Naive thymus-derived CD8-positive, alpha-beta T cell (primary cell): ENCODE results near the gene EIF5AL1. TPM values are rescaled to one million over a fixed set of nuclear protein-coding genes. Genes with fewer than 3 reads are reported as not detected.
A peak's percentile ranks its signal among the peaks of the same experiment; 100 is the strongest.
"Not testable (repeated sequence)": the region's sequence is repeated elsewhere in the genome, so short reads cannot be mapped to it uniquely, and the experiment has no call there.

Source experiments
- ATAC-seq, 2 donors: fragments of 150-1000 bp; cut with Tn5 transposase in 1 of 2; sonication (Bioruptor Pico), chemical (Tn5 transposase) in 1 of 2; 1 replicate in 1 of 2; 2 replicates in 1 of 2; pipeline ENCODE4 v1.10.0; 2021; ENCODE audit warnings: mild to moderate bottlenecking in 2 of 2, moderate library complexity in 2 of 2
- POLR2A ChIA-PET: fragments of 350-600 bp; sonication (Branson Sonifier 250); formaldehyde crosslinking; loops from one replicate; lab custom pipeline; 2021; ENCODE audit warnings: antibody characterized with exemption; lab: Charles Lee
- DNase-seq, 10 donors: peaks; one replicate each; pipeline versions ENCODE4 v3.0.0 to v3.0.0-alpha.2; 2020 to 2022
- H3K27ac Mint-ChIP-seq, 10 donors: one replicate each; pipeline ENCODE4 v1.8.0; 2020 to 2022; ENCODE audit warnings: mild to moderate bottlenecking in 10 of 10, mixed read lengths in 10 of 10, moderate library complexity in 4 of 10, inconsistent platforms in 1 of 10
- H3K27me3 Mint-ChIP-seq, 5 donors: one replicate each; pipeline ENCODE4 v1.8.0; 2021 to 2022; ENCODE audit warnings: mixed read lengths in 5 of 5
- H3K36me3 Mint-ChIP-seq, 3 donors: one replicate each; pipeline ENCODE4 v1.8.0; 2020 to 2022; ENCODE audit warnings: mixed read lengths in 3 of 3, mild to moderate bottlenecking in 2 of 3, inconsistent platforms in 1 of 3
- H3K4me1 Mint-ChIP-seq, 4 donors: one replicate each; pipeline ENCODE4 v1.8.0; 2021 to 2022; ENCODE audit warnings: mixed read lengths in 4 of 4
- H3K4me3 Mint-ChIP-seq, 10 donors: one replicate each; pipeline ENCODE4 v1.8.0; 2020 to 2022; ENCODE audit warnings: mild to moderate bottlenecking in 10 of 10, mixed read lengths in 10 of 10, moderate library complexity in 6 of 10, inconsistent platforms in 1 of 10
- H3K9me3 Mint-ChIP-seq, 9 donors: one replicate each; pipeline ENCODE4 v1.8.0; 2020 to 2022; ENCODE audit warnings: mixed read lengths in 9 of 9, mild to moderate bottlenecking in 3 of 9, inconsistent platforms in 1 of 9, moderate library complexity in 1 of 9
- polyA plus RNA-seq, 3 donors: library from polyadenylated mRNA; unstranded; fragments of 300-500 nt; fragmentation: Illumina TruSeq; gene quantifications; one replicate each; pipeline ENCODE4 v1.2.3, GENCODE V29; 2021
- total RNA-seq, 8 experiments: library from RNA in 2 of 8; stranded (reverse) in 2 of 8; gene quantifications; one replicate each; pipeline ENCODE4 v1.2.3 and lab custom pipeline; 2021 to 2026

EIF5AL1 gene
- total and polyA plus RNA-seq, 5 experiments from 2014 or later = 0.08 to 0.65 (median 0.52) TPM

GRCh38 chr10:79533142-79533902 is 21.0 kb downstream of the EIF5AL1 start:
- H3K27ac Mint-ChIP-seq, DNase-seq, H3K9me3 Mint-ChIP-seq, ATAC-seq, H3K4me1 Mint-ChIP-seq, POLR2A ChIA-PET, H3K36me3 Mint-ChIP-seq, H3K4me3 Mint-ChIP-seq, H3K27me3 Mint-ChIP-seq: not testable (repeated sequence)

- ATAC-seq, DNase-seq, POLR2A ChIA-PET, H3K9me3 Mint-ChIP-seq, H3K27ac Mint-ChIP-seq, H3K36me3 Mint-ChIP-seq, H3K4me3 Mint-ChIP-seq, H3K27me3 Mint-ChIP-seq, H3K4me1 Mint-ChIP-seq: not testable (repeated sequence)
Observed at GRCh38 chr10:79533903-79534175, 21.5 kb downstream of the EIF5AL1 start.

DNA sequence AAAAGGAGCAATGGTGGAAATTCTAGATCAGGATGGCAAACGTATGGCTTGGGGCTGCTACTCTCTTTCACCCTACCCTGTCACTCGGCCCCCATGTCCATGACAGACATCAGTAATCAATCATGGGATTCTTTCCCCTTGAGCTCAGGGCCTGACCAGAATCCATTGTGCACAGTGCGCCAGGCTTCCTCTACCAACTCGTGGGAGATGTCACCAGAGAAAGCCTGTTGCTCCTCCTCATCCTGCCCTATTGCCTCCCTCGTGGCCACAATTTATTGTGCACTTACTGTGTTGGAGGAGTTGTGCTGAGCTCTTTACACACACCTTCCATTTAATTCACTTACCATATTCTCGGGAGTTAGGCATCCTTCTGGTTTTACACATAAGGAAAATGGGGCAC is 26.0 kb downstream of the EIF5AL1 start:
- H3K36me3 Mint-ChIP-seq, POLR2A ChIA-PET, H3K27me3 Mint-ChIP-seq, H3K9me3 Mint-ChIP-seq, H3K4me1 Mint-ChIP-seq, DNase-seq, H3K27ac Mint-ChIP-seq, H3K4me3 Mint-ChIP-seq, ATAC-seq: not testable (repeated sequence)

GRCh38 chr10:79540930-79541329 is 28.6 kb downstream of the EIF5AL1 start:
- H3K36me3 Mint-ChIP-seq, H3K27ac Mint-ChIP-seq, H3K4me3 Mint-ChIP-seq, H3K27me3 Mint-ChIP-seq, POLR2A ChIA-PET, H3K9me3 Mint-ChIP-seq, DNase-seq, H3K4me1 Mint-ChIP-seq, ATAC-seq: not testable (repeated sequence)

GRCh38 chr10:79542626-79543025 is 30.3 kb downstream of the EIF5AL1 start:
- peaks cover 0 to 9% (median 0%) of the 10 kb centered on the region in 4 donors for H3K4me1 Mint-ChIP-seq
- H3K9me3 Mint-ChIP-seq = peaks cover 0 to 18% (median 0%) of the 10 kb centered on the region in 9 donors
- no peak overlapping the region for H3K27ac Mint-ChIP-seq
- DNase-seq (no peak), ATAC-seq (no peak)
- no peak overlapping the region for H3K4me3 Mint-ChIP-seq
- POLR2A ChIA-PET = no interaction called here
- H3K27me3 Mint-ChIP-seq = no peaks in the 10 kb centered on the region
- H3K36me3 Mint-ChIP-seq = no peaks in the 10 kb centered on the region

DNA sequence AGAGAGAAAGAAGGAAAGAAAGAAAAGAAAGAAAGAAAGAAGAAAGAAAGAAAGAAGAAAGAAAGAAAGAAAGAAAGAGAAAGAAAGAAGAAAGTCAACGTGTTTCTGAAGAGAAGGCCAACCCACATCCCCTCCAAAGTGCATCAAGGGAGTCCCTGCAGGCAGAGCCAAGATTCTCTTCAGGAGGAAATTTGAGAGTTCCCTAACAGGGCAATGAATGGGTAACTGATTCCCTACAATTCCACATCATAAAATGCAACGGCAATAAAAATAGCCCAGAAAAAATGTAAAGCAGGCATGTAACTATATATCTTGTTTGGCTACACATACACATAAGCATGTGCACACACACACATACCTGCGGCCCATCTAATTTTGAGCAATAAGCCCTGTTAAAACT is 32.1 kb downstream of the EIF5AL1 start:
- Mint-ChIP-seq H3K27ac (peak overlapping the region in 1 of 10 donors; percentile 78), H3K4me1 (peaks cover 0 to 15% (median 4%) of the 10 kb centered on the region in 4 donors), H3K9me3 (peaks cover 0 to 18% (median 0%) of the 10 kb centered on the region in 9 donors)
- H3K4me3 Mint-ChIP-seq, H3K27me3 Mint-ChIP-seq, POLR2A ChIA-PET, ATAC-seq, DNase-seq, H3K36me3 Mint-ChIP-seq: not testable (repeated sequence)

GRCh38 chr10:79544926-79545659 is 32.8 kb downstream of the EIF5AL1 start:
- DNase-seq, H3K27ac Mint-ChIP-seq, ATAC-seq: not testable (repeated sequence)

DNA sequence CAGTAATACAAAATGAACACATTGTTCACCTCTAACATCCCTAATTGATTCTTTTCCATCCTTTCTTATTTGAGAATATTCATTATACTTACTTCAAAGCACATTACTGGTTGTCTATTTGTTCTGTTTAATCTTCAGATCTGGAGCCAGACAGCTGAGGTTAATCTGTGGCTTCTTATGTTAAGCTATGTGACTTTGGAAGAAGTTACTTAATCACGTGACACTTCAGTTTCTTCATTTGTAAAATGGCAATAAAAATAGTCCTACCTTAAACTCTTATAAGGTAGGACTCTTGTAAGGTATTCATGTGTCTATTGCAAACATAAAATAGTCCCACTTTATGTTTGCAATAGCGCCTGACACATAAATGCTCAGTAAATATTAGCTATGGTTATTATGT is 34.8 kb downstream of the EIF5AL1 start:
- Mint-ChIP-seq H3K4me1 (peaks cover 0 to 15% (median 4%) of the 10 kb centered on the region in 4 donors), H3K9me3 (peaks cover 0 to 18% (median 0%) of the 10 kb centered on the region in 9 donors)
- POLR2A ChIA-PET, H3K27ac Mint-ChIP-seq, H3K27me3 Mint-ChIP-seq, H3K4me3 Mint-ChIP-seq, ATAC-seq, H3K36me3 Mint-ChIP-seq, DNase-seq: not testable (repeated sequence)

More at GRCh38 chr10:79544926-79545659, 32.8 kb downstream of the EIF5AL1 start:
- H3K36me3 Mint-ChIP-seq, POLR2A ChIA-PET, H3K27me3 Mint-ChIP-seq, H3K4me3 Mint-ChIP-seq: not testable (repeated sequence)
- Mint-ChIP-seq H3K4me1 (peaks cover 0 to 15% (median 4%) of the 10 kb centered on the region in 4 donors), H3K9me3 (peaks cover 0 to 18% (median 0%) of the 10 kb centered on the region in 9 donors)

- peaks cover 0 to 12% (median 4%) of the 10 kb centered on the region in 4 donors for H3K4me1 Mint-ChIP-seq
- no peak overlapping the region for H3K4me3 Mint-ChIP-seq
- peaks cover 0 to 18% (median 0%) of the 10 kb centered on the region in 9 donors for H3K9me3 Mint-ChIP-seq
- ATAC-seq = no peak
- H3K36me3 Mint-ChIP-seq = no peaks in the 10 kb centered on the region
- no peak for DNase-seq
- peak overlapping the region in 1 of 10 donors; percentile 10 for H3K27ac Mint-ChIP-seq
- H3K27me3 Mint-ChIP-seq = peaks cover 0 to 3% (median 0%) of the 10 kb centered on the region in 5 donors
- POLR2A ChIA-PET = no interaction called here
Observed at GRCh38 chr10:79547973-79548372, 35.6 kb downstream of the EIF5AL1 start.

- no peaks in the 10 kb centered on the region for H3K36me3 Mint-ChIP-seq
- H3K27me3 Mint-ChIP-seq = peaks cover 0 to 3% (median 0%) of the 10 kb centered on the region in 5 donors
- H3K27ac Mint-ChIP-seq = no peak overlapping the region
- POLR2A ChIA-PET = no interaction called here
- DNase-seq (no peak), ATAC-seq (no peak)
- H3K4me1 Mint-ChIP-seq = peaks cover 0 to 8% (median 4%) of the 10 kb centered on the region in 4 donors
- H3K4me3 Mint-ChIP-seq = no peak overlapping the region
- H3K9me3 Mint-ChIP-seq = peaks cover 0 to 1% (median 0%) of the 10 kb centered on the region in 9 donors
Observed at GRCh38 chr10:79552143-79552542, 39.8 kb downstream of the EIF5AL1 start.

DNA sequence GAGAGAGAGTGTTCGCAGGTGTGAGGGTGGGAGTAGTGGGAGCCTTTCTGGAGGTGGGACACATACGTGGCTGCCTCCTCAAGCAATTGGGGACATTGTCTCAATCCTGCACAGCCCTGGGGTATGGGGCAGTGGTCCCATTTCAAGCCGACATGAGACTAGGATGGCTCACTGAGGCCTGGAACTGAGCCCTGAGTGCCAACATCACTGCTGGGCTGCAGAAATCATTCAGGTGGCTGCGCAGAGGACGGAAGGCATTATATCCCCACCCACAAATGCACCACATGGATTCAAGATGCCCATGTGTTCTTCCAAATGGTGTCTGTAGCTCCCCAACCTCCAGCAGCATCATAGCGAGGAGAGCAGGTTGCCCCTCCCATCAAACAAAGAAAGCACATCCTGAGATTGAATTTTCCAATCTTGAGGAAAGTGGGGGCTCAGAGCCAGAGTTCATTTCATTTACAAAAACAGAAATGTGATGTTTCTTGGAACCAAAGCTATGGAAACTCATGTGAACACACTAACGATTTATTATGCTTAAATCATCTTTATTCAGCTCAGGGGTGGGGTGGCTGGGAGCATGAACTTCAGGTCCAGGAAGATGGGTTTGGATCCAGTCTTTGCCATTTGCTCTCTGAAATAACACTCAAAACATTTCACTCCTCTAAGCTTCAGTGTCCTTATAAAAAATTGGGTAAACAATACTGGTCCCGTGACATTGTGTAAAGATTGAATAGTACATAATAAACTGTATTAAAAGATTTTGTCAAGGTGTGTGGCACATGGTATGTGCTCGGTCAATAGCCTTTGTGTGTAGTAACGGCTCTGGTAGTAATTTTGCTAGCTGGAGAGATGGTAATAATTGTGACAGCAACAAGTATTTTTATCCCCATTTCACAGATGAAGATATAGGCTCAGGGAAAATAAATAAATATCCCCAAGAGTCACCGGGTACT is 43.3 kb downstream of the EIF5AL1 start:
- Mint-ChIP-seq H3K36me3 (no peaks in the 10 kb centered on the region), H3K27me3 (peaks cover 0 to 1% (median 0%) of the 10 kb centered on the region in 5 donors), H3K4me1 (no peaks in the 10 kb centered on the region), H3K27ac (no peak overlapping the region), H3K4me3 (no peak overlapping the region), H3K9me3 (no peaks in the 10 kb centered on the region)
- ATAC-seq (no peak), DNase-seq (no peak)
- POLR2A ChIA-PET = no interaction called here

- H3K9me3 Mint-ChIP-seq, POLR2A ChIA-PET, H3K27me3 Mint-ChIP-seq, H3K4me1 Mint-ChIP-seq, ATAC-seq, H3K27ac Mint-ChIP-seq, H3K4me3 Mint-ChIP-seq, DNase-seq, H3K36me3 Mint-ChIP-seq: not testable (repeated sequence)
Observed at GRCh38 chr10:79556961-79557360, 44.6 kb downstream of the EIF5AL1 start.
